ENCODE data around the gene DNAH6.

Gene DNAH6

DNA sequence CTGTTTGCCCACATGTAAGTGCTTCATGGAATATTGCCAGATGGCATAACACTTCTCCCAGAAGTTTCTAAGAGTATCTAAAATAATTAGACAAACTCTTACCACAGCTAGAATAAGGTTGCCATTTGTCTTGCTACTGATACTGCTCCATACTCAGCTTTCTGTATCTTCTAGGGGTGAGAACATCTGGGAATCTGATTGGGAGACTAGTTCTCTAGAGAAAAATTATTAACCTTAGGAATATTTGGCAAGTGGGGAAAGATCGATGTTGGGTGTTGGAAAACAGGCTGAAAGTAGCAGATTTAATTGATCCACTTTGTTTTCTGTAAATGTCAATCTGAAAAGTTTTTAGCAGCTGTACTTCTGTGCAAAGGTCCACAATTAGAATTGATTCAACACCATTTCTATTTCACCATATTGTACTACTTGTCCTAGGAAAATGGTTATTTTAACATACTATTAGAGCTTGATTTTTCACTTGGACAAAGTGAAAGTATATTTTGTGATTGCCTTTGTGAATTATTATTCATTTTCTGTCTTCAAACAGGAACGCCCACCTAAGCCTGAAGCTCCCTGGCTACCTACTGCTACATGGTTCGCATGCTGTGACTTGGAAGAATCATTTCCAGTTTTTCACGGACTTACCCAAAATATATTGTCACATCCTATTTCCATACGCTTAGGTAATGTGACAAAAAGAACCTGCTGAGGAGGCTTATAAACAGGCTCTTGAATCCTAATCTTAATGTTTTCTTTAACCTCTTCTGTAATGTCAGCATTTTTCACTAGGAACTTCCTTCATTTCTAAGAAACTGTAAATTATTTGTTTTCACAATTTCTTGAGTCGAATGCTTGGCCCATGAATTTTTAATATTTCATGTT, 216.8 kb downstream of the DNAH6 start:
- no peak overlapping the region for H3K4me3 ChIP-seq (ENCODE audit: low read length)
- DNase-seq (ENCODE audit: low read depth), result peak; percentile 15
- TF ChIP-seq, protein P1, sequence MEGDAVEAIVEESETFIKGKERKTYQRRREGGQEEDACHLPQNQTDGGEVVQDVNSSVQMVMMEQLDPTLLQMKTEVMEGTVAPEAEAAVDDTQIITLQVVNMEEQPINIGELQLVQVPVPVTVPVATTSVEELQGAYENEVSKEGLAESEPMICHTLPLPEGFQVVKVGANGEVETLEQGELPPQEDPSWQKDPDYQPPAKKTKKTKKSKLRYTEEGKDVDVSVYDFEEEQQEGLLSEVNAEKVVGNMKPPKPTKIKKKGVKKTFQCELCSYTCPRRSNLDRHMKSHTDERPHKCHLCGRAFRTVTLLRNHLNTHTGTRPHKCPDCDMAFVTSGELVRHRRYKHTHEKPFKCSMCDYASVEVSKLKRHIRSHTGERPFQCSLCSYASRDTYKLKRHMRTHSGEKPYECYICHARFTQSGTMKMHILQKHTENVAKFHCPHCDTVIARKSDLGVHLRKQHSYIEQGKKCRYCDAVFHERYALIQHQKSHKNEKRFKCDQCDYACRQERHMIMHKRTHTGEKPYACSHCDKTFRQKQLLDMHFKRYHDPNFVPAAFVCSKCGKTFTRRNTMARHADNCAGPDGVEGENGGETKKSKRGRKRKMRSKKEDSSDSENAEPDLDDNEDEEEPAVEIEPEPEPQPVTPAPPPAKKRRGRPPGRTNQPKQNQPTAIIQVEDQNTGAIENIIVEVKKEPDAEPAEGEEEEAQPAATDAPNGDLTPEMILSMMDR (conservative IDR thresholded peaks at IDR 0.05; ENCODE audit: low read length), result no peak

- peak; percentile 21 for DNase-seq (ENCODE audit: low read depth)
- no peak overlapping the region for H3K4me3 ChIP-seq (ENCODE audit: low read length)
- TF ChIP-seq, protein P1 (conservative IDR thresholded peaks at IDR 0.05; ENCODE audit: low read length), result no peak
Observed at GRCh38 chr2:84735389-84735788, 219.1 kb downstream of the DNAH6 start.

DNA sequence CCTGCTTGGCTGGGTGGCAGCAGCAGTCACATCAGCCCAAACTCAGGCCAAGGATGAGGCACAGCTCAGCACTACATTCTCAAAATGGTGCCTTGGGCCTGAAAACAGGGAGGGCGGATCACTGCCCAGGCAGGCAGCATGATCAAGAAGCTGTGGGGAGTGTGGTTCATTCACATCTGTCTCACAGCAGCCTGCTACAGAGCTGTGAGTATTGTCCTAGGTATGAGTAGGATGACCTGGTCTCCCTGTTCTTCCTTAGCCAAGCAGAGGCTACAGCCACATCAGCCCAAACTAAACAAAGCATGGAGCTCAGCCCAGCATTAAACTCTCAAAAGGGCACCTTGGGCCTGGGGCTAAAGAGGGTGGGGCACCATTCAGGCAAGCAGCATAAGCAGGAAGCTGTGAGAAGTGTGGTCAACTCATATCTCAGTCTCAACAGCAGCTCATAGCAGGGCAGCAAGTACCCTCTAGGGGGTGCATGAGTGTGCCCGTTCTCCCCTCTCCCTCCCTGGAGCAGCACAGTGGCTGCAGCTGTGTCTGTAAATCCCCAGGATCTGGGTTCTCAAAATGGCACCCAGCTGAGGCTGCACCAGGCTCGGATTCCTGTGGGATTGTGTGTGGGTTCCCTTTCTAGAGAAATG, 225.0 kb downstream of the DNAH6 start:
- no peak overlapping the region for H3K4me3 ChIP-seq (ENCODE audit: low read length)
- TF ChIP-seq, protein P1 (conservative IDR thresholded peaks at IDR 0.05; ENCODE audit: low read length), result peak; percentile 29
- peak; percentile 20 for DNase-seq (ENCODE audit: low read depth)

- no peak overlapping the region for H3K4me3 ChIP-seq (ENCODE audit: low read length)
- no peak for DNase-seq (ENCODE audit: low read depth)
- TF ChIP-seq, protein P1 (conservative IDR thresholded peaks at IDR 0.05; ENCODE audit: low read length), result no peak
Observed at GRCh38 chr2:84748341-84748740, 232.0 kb downstream of the DNAH6 start.

GRCh38 chr2:84749442-84749841, 233.1 kb downstream of the DNAH6 start:
- TF ChIP-seq, protein P1 (conservative IDR thresholded peaks at IDR 0.05; ENCODE audit: low read length), result no peak
- no peak overlapping the region for H3K4me3 ChIP-seq (ENCODE audit: low read length)
- no peak for DNase-seq (ENCODE audit: low read depth)

- no peak overlapping the region for H3K4me3 ChIP-seq (ENCODE audit: low read length)
- DNase-seq (ENCODE audit: low read depth), result no peak
- TF ChIP-seq, protein P1 (conservative IDR thresholded peaks at IDR 0.05; ENCODE audit: low read length), result no peak
Observed at GRCh38 chr2:84755096-84755495, 238.8 kb downstream of the DNAH6 start.

GRCh38 chr2:84757648-84758047, 241.3 kb downstream of the DNAH6 start:
- TF ChIP-seq, protein P1 (conservative IDR thresholded peaks at IDR 0.05; ENCODE audit: low read length), result no peak
- no peak for DNase-seq (ENCODE audit: low read depth)

More at GRCh38 chr2:84757648-84758047, 241.3 kb downstream of the DNAH6 start:
- H3K4me3 ChIP-seq (ENCODE audit: low read length), result no peak overlapping the region
